Activated naive CD4-positive, alpha-beta T cell treated with anti-CD3 and anti-CD28 coated beads, Interleukin-2, amount 50 U/mL, for 16 hours (primary cell): Measurements from ENCODE around the gene NFKB2.

Source experiments
- DNase-seq: peaks from one replicate; pipeline ENCODE4 v3.0.0-alpha.2; 2020

NFKB2 gene

GRCh38 chr10:102409604-102410428 lies 14.3 kb downstream of the NFKB2 start:
- DNase-seq = no peak

- DNase-seq = peak; percentile 79
These were observed 15.0 kb downstream of the NFKB2 start for GRCh38 chr10:102410429-102411073.

- no peak for DNase-seq
These were observed 16.1 kb downstream of the NFKB2 start for GRCh38 chr10:102411341-102412255.

- no peak for DNase-seq
These were observed 16.8 kb downstream of the NFKB2 start for GRCh38 chr10:102412293-102412692.

GRCh38 chr10:102413053-102413705 lies 17.7 kb downstream of the NFKB2 start:
- no peak for DNase-seq

GRCh38 chr10:102413806-102414561 lies 18.5 kb downstream of the NFKB2 start:
- DNase-seq = no peak

GRCh38 chr10:102414749-102415148 lies 19.2 kb downstream of the NFKB2 start:
- no peak for DNase-seq

- DNase-seq = no peak
These were observed 20.8 kb downstream of the NFKB2 start for GRCh38 chr10:102416283-102416682.

- no peak for DNase-seq
These were observed 21.2 kb downstream of the NFKB2 start for GRCh38 chr10:102416695-102417094.

GRCh38 chr10:102418622-102419268 lies 23.2 kb downstream of the NFKB2 start, which contains the start of gene PSD:
PSD (minus strand) TSS chr10:102418785; CDS start chr10:102417038, 1,747 bp downstream.
- DNase-seq = no peak

- DNase-seq = peak; percentile 66
These were observed 24.0 kb downstream of the NFKB2 start for GRCh38 chr10:102419269-102420180.

- DNase-seq = no peak
These were observed 24.7 kb downstream of the NFKB2 start for GRCh38 chr10:102420181-102420713.

- peak; percentile 91 for DNase-seq
These were observed 25.4 kb downstream of the NFKB2 start, which contains the start of gene FBXL15 for GRCh38 chr10:102420714-102421506. FBXL15 (plus strand) TSS chr10:102420836; CDS start chr10:102421130, 294 bp downstream.

GRCh38 chr10:102421507-102421756 lies 25.9 kb downstream of the NFKB2 start:
- no peak for DNase-seq

GRCh38 chr10:102421757-102422512 lies 26.4 kb downstream of the NFKB2 start:
- no peak for DNase-seq

GRCh38 chr10:102422545-102423129 lies 27.1 kb downstream of the NFKB2 start:
- DNase-seq = peak; percentile 54

- DNase-seq = no peak
These were observed 28.0 kb downstream of the NFKB2 start for GRCh38 chr10:102423372-102423968.

- no peak for DNase-seq
These were observed 28.6 kb downstream of the NFKB2 start for GRCh38 chr10:102424145-102424544.
